A673 (cell line): Measurements from ENCODE around the gene TK2. TPM values are rescaled to one million over a fixed set of nuclear protein-coding genes. Genes with fewer than 3 reads are reported as not detected.

Experiments used
- BruUV-seq: library from RNA; stranded (reverse); fragments of 400-500 nt; replicated peaks from 2 replicates; lab custom pipeline; 2021; lab: Mats Ljungman, UMichigan
- CTCF ChIA-PET: fragments of 300-600 bp; sonication (Branson Sonifier 250); formaldehyde crosslinking; loops from one replicate; lab custom pipeline; 2022; ENCODE audit warnings: antibody characterized with exemption; lab: Charles Lee
- POLR2A ChIA-PET: fragments of 300-600 bp; sonication (Branson Sonifier 250); formaldehyde crosslinking; loops from one replicate; lab custom pipeline; 2022; ENCODE audit warnings: antibody characterized with exemption; ENCODE audit not compliant: low non-redundant PET; lab: Charles Lee
- DNase-seq: peaks from one replicate; pipeline ENCODE4 v3.0.0-alpha.2; 2015; ENCODE audit warnings: low spot score
- H3K27ac ChIP-seq: fragments of 200-600 bp; sonication (generic); 2 replicates; pipeline ENCODE4 v1.5.1; 2016; ENCODE audit warnings: mixed run types, low read depth, mild to moderate bottlenecking, mixed read lengths, antibody characterized with exemption, low read length; ENCODE audit not compliant: poor library complexity, severe bottlenecking
- H3K27me3 ChIP-seq: fragments of 200-600 bp; sonication (generic); replicated peaks from 2 replicates; pipeline ENCODE4 v1.6.1; 2017; ENCODE audit warnings: mixed run types, low read depth, mild to moderate bottlenecking, mixed read lengths, antibody characterized with exemption, low read length; ENCODE audit not compliant: insufficient read depth, poor library complexity
- H3K36me3 ChIP-seq: fragments of 200-600 bp; sonication (generic); 2 replicates; pipeline ENCODE4 v1.6.1; 2016; ENCODE audit warnings: mixed run types, mild to moderate bottlenecking, mixed read lengths, antibody characterized with exemption, low read length; ENCODE audit not compliant: insufficient read depth, poor library complexity, severe bottlenecking
- H3K4me1 ChIP-seq: fragments of 200-600 bp; sonication (generic); 2 replicates; pipeline ENCODE4 v1.6.1; 2017; ENCODE audit warnings: mixed run types, mild to moderate bottlenecking, mixed read lengths, antibody characterized with exemption, low read length; ENCODE audit not compliant: insufficient read depth, poor library complexity, severe bottlenecking
- H3K4me3 ChIP-seq: fragments of 200-600 bp; sonication (generic); 2 replicates; pipeline ENCODE4 v1.5.1; 2016; ENCODE audit warnings: low read depth, mixed run types, mild to moderate bottlenecking, mixed read lengths, low read length; ENCODE audit not compliant: poor library complexity, severe bottlenecking
- H3K9me3 ChIP-seq: fragments of 200-600 bp; sonication (generic); 2 replicates; pipeline ENCODE4 v1.6.1; 2016; ENCODE audit warnings: mixed run types, low read depth, mild to moderate bottlenecking, mixed read lengths, antibody characterized with exemption, low read length; ENCODE audit not compliant: poor library complexity, severe bottlenecking
- CTCF ChIP-seq: fragments of 300-800, 200-600 bp; sonication (generic); conservative IDR thresholded peaks from 2 replicates; pipeline ENCODE4 v1.5.1; 2017; ENCODE audit warnings: low read depth, mild to moderate bottlenecking, antibody characterized with exemption, low read length, moderate library complexity, mixed read lengths
- EZH2 ChIP-seq: fragments of 200-600 bp; sonication (generic); IDR thresholded peaks from 2 replicates; pipeline ENCODE4 v1.6.1; 2017; ENCODE audit warnings: borderline replicate concordance, low read depth, mild to moderate bottlenecking, mixed read lengths, antibody characterized with exemption, low read length; ENCODE audit not compliant: poor library complexity, severe bottlenecking
- intact Hi-C: fragments of 100-400 bp; cut with micrococcal nuclease; formaldehyde crosslinking; loops from one replicate; pipeline ENCODE4 v1.10.0; 2022; ENCODE audit not compliant: unreplicated experiment
- total RNA-seq: library from RNA; stranded (reverse); gene quantifications from 2 replicates; pipeline ENCODE4 v1.2.3, GENCODE V29; 2021

TK2 gene
- total RNA-seq, 1 experiment from 2014 or later: 8.2 TPM

GRCh38 chr16:66578651-66579531, 29.0 kb upstream of the TK2 start, which contains the start of gene CMTM2:
Gene CMTM2, plus strand, starts transcription at chr16:66579463. Its CDS starts 145 bp downstream, at chr16:66579608.
- BruUV-seq: no TSS peak
- Histone ChIP-seq H3K27ac (no peak within 1 kb of the TSS), H3K27me3 (no peaks in the 10 kb centered on the region), H3K4me1 (peaks cover 20% of the 10 kb centered on the region), H3K4me3 (no peak within 1 kb of the TSS), H3K9me3 (no peaks in the 10 kb centered on the region), H3K36me3 (no peaks in the 10 kb centered on the region)
- intact Hi-C loops: no loop called here
- ChIA-PET POLR2A (no interaction called here), CTCF (no interaction called here)
- TF ChIP-seq CTCF: no peak
- no peak for DNase-seq

GRCh38 chr16:66576296-66576695, 26.4 kb upstream of the TK2 start:
- H3K4me3 ChIP-seq: no peak overlapping the region
- ChIA-PET CTCF (no interaction called here), POLR2A (no interaction called here)
- H3K36me3 ChIP-seq: no peaks in the 10 kb centered on the region
- intact Hi-C loops: no loop called here
- TF ChIP-seq CTCF: no peak
- no peak for TF ChIP-seq EZH2
- no peaks in the 10 kb centered on the region for H3K27me3 ChIP-seq
- no peak for DNase-seq
- no TSS peak for BruUV-seq
- peaks cover 14% of the 10 kb centered on the region for H3K4me1 ChIP-seq
- no peaks in the 10 kb centered on the region for H3K9me3 ChIP-seq
- H3K27ac ChIP-seq: no peak overlapping the region

- intact Hi-C loops: no loop called here
- ChIA-PET POLR2A (no interaction called here), CTCF (no interaction called here)
- Histone ChIP-seq H3K9me3 (no peaks in the 10 kb centered on the region), H3K4me1 (peaks cover 1% of the 10 kb centered on the region), H3K27me3 (no peaks in the 10 kb centered on the region), H3K27ac (no peak overlapping the region), H3K36me3 (no peaks in the 10 kb centered on the region), H3K4me3 (no peak overlapping the region)
- no TSS peak for BruUV-seq
- TF ChIP-seq CTCF (no peak), EZH2 (no peak)
- DNase-seq: no peak
Measured at GRCh38 chr16:66575060-66575459, 25.1 kb upstream of the TK2 start.
